Measurements from ENCODE around the gene PEX14.
"Not testable (repeated sequence)": the region's sequence is repeated elsewhere in the genome, so short reads cannot be mapped to it uniquely, and the experiment has no call there.

Gene PEX14

GRCh38 chr1:10495952-10496351 is 21.2 kb downstream of the PEX14 start:
- DNase-seq: no peak

GRCh38 chr1:10497109-10497508 is 22.4 kb downstream of the PEX14 start:
- no peak for DNase-seq

- DNase-seq: no peak
Observed at GRCh38 chr1:10498231-10498630, 23.5 kb downstream of the PEX14 start.

GRCh38 chr1:10502206-10502605 is 27.5 kb downstream of the PEX14 start:
- DNase-seq: no peak

- DNase-seq: no peak
Observed at GRCh38 chr1:10504249-10504648, 29.5 kb downstream of the PEX14 start.

- DNase-seq: not testable (repeated sequence)
Observed at GRCh38 chr1:10506046-10506676, 31.4 kb downstream of the PEX14 start.

GRCh38 chr1:10506677-10507047 is 31.9 kb downstream of the PEX14 start:
- no peak for DNase-seq

- DNase-seq: no peak
Observed at GRCh38 chr1:10507111-10507879, 32.5 kb downstream of the PEX14 start.

- DNase-seq: no peak
Observed at GRCh38 chr1:10508511-10508951, 33.8 kb downstream of the PEX14 start.

GRCh38 chr1:10509809-10510509 is 35.2 kb downstream of the PEX14 start:
- DNase-seq: no peak

GRCh38 chr1:10510520-10511493 is 36.1 kb downstream of the PEX14 start:
- DNase-seq: no peak

GRCh38 chr1:10511494-10511885 is 36.7 kb downstream of the PEX14 start:
- DNase-seq: no peak

GRCh38 chr1:10513199-10513598 is 38.4 kb downstream of the PEX14 start:
- no peak for DNase-seq

- no peak for DNase-seq
Observed at GRCh38 chr1:10514490-10515235, 39.9 kb downstream of the PEX14 start.

GRCh38 chr1:10515301-10515975 is 40.7 kb downstream of the PEX14 start:
- DNase-seq: no peak

- no peak for DNase-seq
Observed at GRCh38 chr1:10515976-10516750, 41.4 kb downstream of the PEX14 start.

GRCh38 chr1:10516925-10517676 is 42.4 kb downstream of the PEX14 start:
- DNase-seq: no peak

GRCh38 chr1:10517677-10517982 is 42.9 kb downstream of the PEX14 start:
- DNase-seq: no peak

GRCh38 chr1:10519016-10519417 is 44.3 kb downstream of the PEX14 start:
- no peak for DNase-seq

GRCh38 chr1:10520497-10520896 is 45.7 kb downstream of the PEX14 start:
- no peak for DNase-seq

Measured in GOT3 (cell line).